Common myeloid progenitor, CD34-positive (primary cell): ENCODE data around the gene CYTH2.
A peak's percentile ranks its signal among the peaks of the same experiment; 100 is the strongest.
"Not testable (repeated sequence)": the region's sequence is repeated elsewhere in the genome, so short reads cannot be mapped to it uniquely, and the experiment has no call there.

Source experiments
- CTCF ChIA-PET: fragments of 350-600 bp; sonication (Branson Sonifier 250); formaldehyde crosslinking; loops from one replicate; lab custom pipeline; 2021; ENCODE audit warnings: antibody characterized with exemption; lab: Charles Lee
- POLR2A ChIA-PET: fragments of 350-600 bp; sonication (Branson Sonifier 250); formaldehyde crosslinking; loops from one replicate; lab custom pipeline; 2021; ENCODE audit warnings: antibody characterized with exemption; lab: Charles Lee
- DNase-seq, 3 donors: peaks; one replicate each; pipeline versions ENCODE4 v3.0.0 to v3.0.0-alpha.2; 2013
- H3K27ac ChIP-seq, 2 experiments: 1 replicate in 1 of 2; 2 replicates in 1 of 2; pipeline ENCODE4 v1.7.0; 2013; ENCODE audit warnings: inconsistent platforms in 2 of 2, low read length in 2 of 2, mild to moderate bottlenecking in 2 of 2, low read depth in 1 of 2, moderate library complexity in 1 of 2; ENCODE audit not compliant: severe bottlenecking in 2 of 2, insufficient read depth in 1 of 2, poor library complexity in 1 of 2
- H3K27me3 ChIP-seq, 5 experiments: replicated peaks in 2 of 5; 1 replicate in 3 of 5; 2 replicates in 2 of 5; pipeline versions ENCODE4 v1.6.1 to v1.7.0; 2013; ENCODE audit warnings: low read length in 4 of 5, mild to moderate bottlenecking in 2 of 5, moderate library complexity in 2 of 5, inconsistent platforms in 1 of 5; ENCODE audit not compliant: insufficient read depth in 5 of 5, control insufficient read depth in 4 of 5
- H3K36me3 ChIP-seq, 4 experiments: 1 replicate in 2 of 4; 2 replicates in 2 of 4; pipeline versions ENCODE4 v1.6.1 to v1.7.0; 2013; ENCODE audit warnings: low read length in 3 of 4, control low read depth in 1 of 4, mild to moderate bottlenecking in 1 of 4; ENCODE audit not compliant: control insufficient read depth in 4 of 4, insufficient read depth in 4 of 4
- H3K4me1 ChIP-seq, 4 experiments: 1 replicate in 3 of 4; 2 replicates in 1 of 4; pipeline versions ENCODE4 v1.6.1 to v1.7.1; 2013; ENCODE audit warnings: low read length in 3 of 4, mild to moderate bottlenecking in 3 of 4, control low read depth in 1 of 4, inconsistent platforms in 1 of 4, moderate library complexity in 1 of 4; ENCODE audit not compliant: control insufficient read depth in 4 of 4, insufficient read depth in 4 of 4; ENCODE audit errors: control extremely low read depth in 1 of 4
- H3K4me3 ChIP-seq, 7 experiments: 1 replicate in 4 of 7; 2 replicates in 3 of 7; pipeline versions ENCODE4 v1.5.1 to v1.7.0; 2013; ENCODE audit warnings: mild to moderate bottlenecking in 7 of 7, low read length in 6 of 7, moderate library complexity in 6 of 7, inconsistent platforms in 2 of 7, low read depth in 2 of 7, control low read depth in 1 of 7; ENCODE audit not compliant: insufficient read depth in 4 of 7, control insufficient read depth in 1 of 7; ENCODE audit errors: extremely low read depth in 1 of 7
- H3K9me3 ChIP-seq, 5 experiments: 1 replicate in 4 of 5; 2 replicates in 1 of 5; pipeline versions ENCODE4 v1.6.1 to v1.7.1; 2013; ENCODE audit warnings: low read length in 4 of 5, mild to moderate bottlenecking in 2 of 5, inconsistent platforms in 1 of 5, low read depth in 1 of 5, moderate library complexity in 1 of 5; ENCODE audit not compliant: control insufficient read depth in 4 of 5, insufficient read depth in 2 of 5; ENCODE audit errors: control extremely low read depth in 1 of 5
- WGBS: methylation state at CpG from one replicate; pipeline ENCODE4 v1.1.5; 2013; ENCODE audit not compliant: insufficient coverage; 5-methylcytosine and 5-hydroxymethylcytosine counted together

The CYTH2 gene

GRCh38 chr19:48480558-48481500 lies 11.7 kb downstream of the CYTH2 start:
- Histone ChIP-seq H3K36me3 (peaks cover 0 to 28% (median 23%) of the 10 kb centered on the region in 4 experiments), H3K4me3 (peak overlapping the region; percentile 38 to 87 (median 62)), H3K4me1 (peaks cover 0 to 21% (median 13%) of the 10 kb centered on the region in 4 experiments), H3K27ac (peak overlapping the region in 1 of 2 experiments; percentile 67), H3K27me3 (no peaks in the 10 kb centered on the region), H3K9me3 (no peaks in the 10 kb centered on the region)
- ChIA-PET POLR2A (interaction anchor here (1.1 kb wide), 1 partner anchor 143 kb away, joined by 5 read pairs; no protein-coding TSS in a partner anchor), CTCF (interaction anchor here (0.6 to 1.8 kb wide), 4 partner anchors 9 to 212 kb away, joined by 3 to 13 read pairs (median 4); a partner anchor contains a TSS)
- WGBS: 3% methylated on average over 29 of the region's 52 CpGs
- peak in 2 of 3 donors; percentile 55 to 67 for DNase-seq

DNA sequence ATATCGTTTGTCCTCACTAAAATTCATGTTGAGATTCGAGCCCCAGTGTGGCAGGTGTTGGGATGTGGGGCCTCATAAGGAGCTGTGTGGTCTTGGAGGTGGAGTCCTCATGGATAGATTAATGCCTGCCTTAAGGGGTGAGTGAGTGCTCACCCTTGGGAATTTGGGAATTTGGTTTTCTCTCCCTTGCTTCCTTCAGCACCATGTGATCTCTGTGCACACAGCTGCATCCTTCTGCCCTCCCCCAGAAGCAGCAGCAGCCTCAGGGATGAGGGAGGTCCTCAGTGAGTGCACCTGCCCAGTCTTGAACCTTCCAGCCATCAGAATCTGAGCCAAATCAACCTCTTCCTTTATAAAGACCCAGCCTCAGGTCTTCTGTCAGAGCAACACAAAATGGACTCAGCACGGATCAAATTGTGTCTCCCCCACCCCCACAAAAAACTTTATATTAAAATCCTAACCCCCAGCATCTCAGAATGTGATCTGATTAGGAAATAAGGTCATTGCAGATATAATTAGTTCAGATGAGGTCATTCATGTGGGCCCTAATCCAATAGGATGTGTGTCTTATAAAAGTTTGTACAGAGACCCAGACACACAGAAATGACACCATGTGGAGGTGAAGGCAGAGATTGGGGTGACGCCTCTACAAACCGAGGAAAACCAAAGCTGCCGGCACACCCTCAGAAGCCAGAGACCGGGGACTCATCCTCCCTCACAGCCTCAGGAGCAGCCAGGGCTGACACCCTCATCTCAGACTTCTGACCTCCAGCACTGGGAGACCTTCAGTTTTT lies 12.9 kb downstream of the CYTH2 start:
- Histone ChIP-seq H3K9me3 (no peaks in the 10 kb centered on the region), H3K4me3 (no peak overlapping the region), H3K4me1 (peaks cover 0 to 21% (median 13%) of the 10 kb centered on the region in 4 experiments), H3K36me3 (peaks cover 0 to 22% (median 13%) of the 10 kb centered on the region in 4 experiments), H3K27me3 (no peaks in the 10 kb centered on the region), H3K27ac (no peak overlapping the region)
- POLR2A ChIA-PET: no interaction called here
- no peak for DNase-seq
- WGBS: 95% methylated on average over 5 of the region's 7 CpGs
- CTCF ChIA-PET: interaction anchor here (1.8 kb wide), 1 partner anchor 8 kb away, joined by 13 read pairs; no protein-coding TSS in a partner anchor

DNA sequence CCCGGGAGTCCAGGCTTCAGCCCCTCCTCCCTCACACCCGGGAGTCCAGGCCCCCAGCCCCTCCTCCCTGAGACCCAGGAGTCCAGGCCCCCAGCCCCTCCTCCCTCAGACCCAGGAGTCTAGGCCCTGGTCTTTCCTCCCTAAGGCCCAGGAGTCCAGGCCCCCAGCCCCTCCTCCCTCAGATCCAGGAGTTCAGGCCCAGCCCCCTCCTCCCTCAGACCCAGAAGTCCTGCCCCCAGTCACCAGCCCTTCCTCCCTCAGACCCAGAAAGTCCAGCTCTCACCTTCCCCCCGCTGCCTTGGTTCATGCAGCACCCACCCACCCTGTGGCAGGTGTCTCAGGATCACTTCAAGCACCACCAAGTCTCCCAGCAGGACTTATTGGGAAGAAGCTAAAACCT lies 14.1 kb downstream of the CYTH2 start:
- DNase-seq: no peak
- CTCF ChIA-PET: no interaction called here
- Histone ChIP-seq H3K9me3 (no peaks in the 10 kb centered on the region), H3K4me1 (peaks cover 0 to 21% (median 13%) of the 10 kb centered on the region in 4 experiments), H3K27me3 (no peaks in the 10 kb centered on the region), H3K4me3 (no peak overlapping the region), H3K36me3 (peaks cover 0 to 13% (median 5%) of the 10 kb centered on the region in 4 experiments), H3K27ac (no peak overlapping the region)
- POLR2A ChIA-PET: no interaction called here
- 66% methylated on average over 3 of the region's 3 CpGs for WGBS

DNA sequence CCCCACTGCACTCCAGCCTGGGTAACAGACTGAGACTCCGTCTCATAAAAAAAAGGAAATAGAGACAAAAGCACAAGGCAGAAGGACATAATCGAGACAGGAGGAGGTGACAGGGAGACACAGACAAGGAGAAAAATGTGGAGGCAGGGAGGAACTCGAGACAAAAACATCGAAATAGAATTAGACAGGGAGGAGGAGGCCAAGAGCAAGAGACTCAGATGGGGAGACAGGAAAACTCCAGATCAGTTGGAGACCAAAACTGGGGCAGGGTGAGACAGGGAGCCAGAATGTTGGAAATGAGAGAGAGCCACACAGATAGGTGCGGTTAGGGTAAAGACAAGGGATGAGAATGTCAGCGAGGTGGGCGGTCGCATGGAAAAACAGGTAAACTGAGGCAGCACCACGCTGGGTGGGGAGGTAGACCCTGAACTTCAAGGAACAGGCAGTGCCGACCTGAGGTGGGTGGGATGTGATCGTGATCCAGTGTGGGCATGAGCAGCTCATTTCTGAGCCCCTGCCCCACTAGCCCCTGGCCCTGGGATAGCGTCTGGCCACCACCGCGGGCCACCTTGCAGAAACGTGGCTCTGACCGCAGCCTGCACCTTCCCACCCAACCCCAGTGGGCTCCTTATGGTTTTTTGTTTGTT lies 15.2 kb downstream of the CYTH2 start:
- ChIA-PET POLR2A (no interaction called here), CTCF (no interaction called here)
- no peak overlapping the region for H3K27ac ChIP-seq
- H3K4me1 ChIP-seq: peaks cover 0 to 21% (median 13%) of the 10 kb centered on the region in 4 experiments
- H3K27me3 ChIP-seq: no peaks in the 10 kb centered on the region
- no peak overlapping the region for H3K4me3 ChIP-seq
- DNase-seq: no peak
- H3K36me3 ChIP-seq: peaks cover 0 to 5% (median 1%) of the 10 kb centered on the region in 4 experiments
- H3K9me3 ChIP-seq: no peaks in the 10 kb centered on the region
- 96% methylated on average over 10 of the region's 16 CpGs for WGBS

DNA sequence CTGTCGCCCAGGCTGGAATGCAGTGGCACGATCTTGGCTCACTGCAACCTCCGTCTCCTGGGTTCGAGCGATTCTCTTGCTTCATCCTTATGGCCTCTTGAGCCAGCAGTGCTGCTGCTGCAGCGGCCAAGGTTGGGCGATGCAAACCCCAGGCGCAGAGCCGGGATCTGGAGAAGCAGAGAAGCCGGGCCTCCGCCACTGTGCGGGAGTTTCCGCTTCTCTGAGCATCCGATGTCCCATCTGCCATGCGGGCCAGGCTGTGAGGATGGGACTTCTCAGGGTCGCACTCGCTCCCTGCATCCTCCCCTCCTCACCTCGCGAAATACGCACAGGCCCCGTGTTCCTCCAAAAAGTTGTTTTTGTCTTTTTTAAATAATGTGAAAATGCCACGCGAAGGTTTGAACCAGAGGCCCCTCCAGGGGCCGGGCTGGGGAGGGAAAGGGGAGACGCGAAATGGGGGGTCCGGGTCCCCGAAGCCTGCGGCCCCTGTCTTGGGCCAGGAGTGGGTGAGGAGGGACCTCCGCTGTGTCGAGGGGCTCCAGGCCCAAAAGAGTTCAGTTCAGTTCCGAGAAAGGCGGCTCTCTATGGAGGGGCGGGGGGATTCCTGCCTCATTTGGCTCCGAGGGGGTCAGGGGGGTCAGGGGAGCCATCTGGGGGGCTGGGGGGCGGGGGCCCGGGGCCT lies 15.9 kb downstream of the CYTH2 start:
- no peak overlapping the region for H3K27ac ChIP-seq
- WGBS: 95% methylated on average over 21 of the region's 37 CpGs
- H3K9me3 ChIP-seq: no peaks in the 10 kb centered on the region
- H3K4me3 ChIP-seq: no peak overlapping the region
- no peaks in the 10 kb centered on the region for H3K27me3 ChIP-seq
- H3K36me3 ChIP-seq: no peaks in the 10 kb centered on the region
- POLR2A ChIA-PET: no interaction called here
- H3K4me1 ChIP-seq: peaks cover 0 to 25% (median 12%) of the 10 kb centered on the region in 4 experiments
- DNase-seq: no peak
- CTCF ChIA-PET: no interaction called here

GRCh38 chr19:48486706-48487105 lies 17.5 kb downstream of the CYTH2 start:
- 100% methylated on average over 5 of the region's 10 CpGs for WGBS
- H3K9me3 ChIP-seq, H3K36me3 ChIP-seq, DNase-seq, H3K27me3 ChIP-seq, H3K27ac ChIP-seq, POLR2A ChIA-PET, H3K4me3 ChIP-seq: not testable (repeated sequence)
- peaks cover 0 to 24% (median 16%) of the 10 kb centered on the region in 4 experiments for H3K4me1 ChIP-seq
- CTCF ChIA-PET: interaction anchor here (1.2 to 7.5 kb wide), 3 partner anchors 58 to 122 kb away, joined by 4 to 98 read pairs (median 4); no protein-coding TSS in a partner anchor
